ENCODE results near the gene POTEE.
"Not testable (repeated sequence)": the region's sequence is repeated elsewhere in the genome, so short reads cannot be mapped to it uniquely, and the experiment has no call there.

GRCh38 chr2:131178050-131178449, 31.3 kb upstream of the POTEE start:
- not testable (repeated sequence) for TF ChIP-seq CTCF (conservative IDR thresholded peaks at IDR 0.05; ENCODE audit: low read depth, low read length); EZH2phosphoT487 (IDR thresholded peaks at IDR 0.05; ENCODE audit: borderline replicate concordance, low read length)
